GM21515 (cell line): ENCODE results near the gene CFAP20DC.
"Not testable (repeated sequence)": the region's sequence is repeated elsewhere in the genome, so short reads cannot be mapped to it uniquely, and the experiment has no call there.

Experiments used
- ATAC-seq: cut with Tn5 transposase; IDR thresholded peaks from one replicate; pipeline ENCODE4 v1.9.1; 2021; ENCODE audit not compliant: unreplicated experiment

Gene CFAP20DC

GRCh38 chr3:59049671-59050331, at the start of gene CFAP20DC:
Gene CFAP20DC, minus strand, starts transcription at chr3:59050025. Its CDS starts 394 bp downstream, at chr3:59049631.
- peak; percentile 100 for ATAC-seq

- not testable (repeated sequence) for ATAC-seq
These were observed 48.7 kb upstream of the CFAP20DC start for GRCh38 chr3:59098516-59098915.

- no peak for ATAC-seq
These were observed 44.6 kb upstream of the CFAP20DC start for GRCh38 chr3:59094446-59094845.

- ATAC-seq, result no peak
These were observed 43.7 kb upstream of the CFAP20DC start for GRCh38 chr3:59093521-59093920.

GRCh38 chr3:59088761-59089160, 38.9 kb upstream of the CFAP20DC start:
- no peak for ATAC-seq

- ATAC-seq, result no peak
These were observed 36.2 kb upstream of the CFAP20DC start for GRCh38 chr3:59085976-59086375.

GRCh38 chr3:59084583-59084982, 34.8 kb upstream of the CFAP20DC start:
- ATAC-seq, result no peak

GRCh38 chr3:59082106-59082505, 32.3 kb upstream of the CFAP20DC start:
- no peak for ATAC-seq

- no peak for ATAC-seq
These were observed 31.2 kb upstream of the CFAP20DC start for GRCh38 chr3:59081071-59081470.

- no peak for ATAC-seq
These were observed 30.1 kb upstream of the CFAP20DC start for GRCh38 chr3:59079962-59080361.

- no peak for ATAC-seq
These were observed 24.9 kb upstream of the CFAP20DC start for GRCh38 chr3:59074764-59075163.

GRCh38 chr3:59072681-59073080, 22.9 kb upstream of the CFAP20DC start:
- ATAC-seq, result no peak

GRCh38 chr3:59069838-59070237, 20.0 kb upstream of the CFAP20DC start:
- no peak for ATAC-seq

GRCh38 chr3:59065240-59065639, 15.4 kb upstream of the CFAP20DC start:
- ATAC-seq, result no peak

- no peak for ATAC-seq
These were observed 14.9 kb upstream of the CFAP20DC start for GRCh38 chr3:59064728-59065127.

GRCh38 chr3:59064276-59064675, 14.5 kb upstream of the CFAP20DC start:
- ATAC-seq, result no peak

GRCh38 chr3:59056706-59057105, 6.9 kb upstream of the CFAP20DC start:
- no peak for ATAC-seq

- ATAC-seq, result no peak
These were observed 3.1 kb upstream of the CFAP20DC start for GRCh38 chr3:59052803-59053411.

- not testable (repeated sequence) for ATAC-seq
These were observed 1.1 kb upstream of the CFAP20DC start for GRCh38 chr3:59050811-59051414.

GRCh38 chr3:59046839-59047238, 3.0 kb downstream of the CFAP20DC start:
- no peak for ATAC-seq

GRCh38 chr3:59043391-59043790, 6.4 kb downstream of the CFAP20DC start:
- no peak for ATAC-seq

GRCh38 chr3:59040902-59041301, 8.9 kb downstream of the CFAP20DC start:
- ATAC-seq, result no peak
